Central memory CD8-positive, alpha-beta T cell (primary cell): ENCODE results near the gene ESAM.

Source experiments
- ATAC-seq: fragments of 150-1000 bp; cut with Tn5 transposase; replicated peaks from 2 replicates; pipeline ENCODE4 v1.10.0; 2022; ENCODE audit warnings: mild to moderate bottlenecking, moderate FRiP score, moderate number of reproducible peaks; ENCODE audit not compliant: poor library complexity, severe bottlenecking; ENCODE audit errors: extremely low read depth
- DNase-seq, 2 donors: peaks; one replicate each; pipeline ENCODE4 v3.0.0; 2021; ENCODE audit warnings: low spot score in 2 of 2
- H3K27ac Mint-ChIP-seq: one replicate; pipeline ENCODE4 v1.8.0; 2022; ENCODE audit warnings: low read depth, mild to moderate bottlenecking, moderate library complexity, mixed read lengths
- H3K27me3 Mint-ChIP-seq: one replicate; pipeline ENCODE4 v1.8.0; 2022; ENCODE audit warnings: mixed read lengths
- H3K36me3 Mint-ChIP-seq: one replicate; pipeline ENCODE4 v1.8.0; 2022; ENCODE audit warnings: mild to moderate bottlenecking, moderate library complexity, mixed read lengths; ENCODE audit not compliant: insufficient read depth
- H3K4me1 Mint-ChIP-seq: one replicate; pipeline ENCODE4 v1.8.0; 2022; ENCODE audit warnings: mixed read lengths
- H3K4me3 Mint-ChIP-seq: one replicate; pipeline ENCODE4 v1.8.0; 2022; ENCODE audit warnings: mild to moderate bottlenecking, moderate library complexity, mixed read lengths
- H3K9me3 Mint-ChIP-seq: one replicate; pipeline ENCODE4 v1.8.0; 2022; ENCODE audit warnings: mixed read lengths

ESAM gene

GRCh38 chr11:124754309-124754708 is 7.8 kb downstream of the ESAM start:
- H3K4me3 Mint-ChIP-seq, result no peak overlapping the region
- H3K4me1 Mint-ChIP-seq, result no peaks in the 10 kb centered on the region
- no peak overlapping the region for H3K27ac Mint-ChIP-seq
- ATAC-seq, result no peak
- peaks cover 55% of the 10 kb centered on the region for H3K27me3 Mint-ChIP-seq
- no peaks in the 10 kb centered on the region for H3K9me3 Mint-ChIP-seq
- H3K36me3 Mint-ChIP-seq, result peaks cover 2% of the 10 kb centered on the region
- DNase-seq, result no peak

GRCh38 chr11:124753624-124754023 is 8.5 kb downstream of the ESAM start:
- H3K27me3 Mint-ChIP-seq, result peaks cover 48% of the 10 kb centered on the region
- no peak overlapping the region for H3K4me3 Mint-ChIP-seq
- no peak overlapping the region for H3K27ac Mint-ChIP-seq
- DNase-seq, result no peak
- H3K9me3 Mint-ChIP-seq, result no peaks in the 10 kb centered on the region
- no peak for ATAC-seq
- no peaks in the 10 kb centered on the region for H3K4me1 Mint-ChIP-seq
- peaks cover 2% of the 10 kb centered on the region for H3K36me3 Mint-ChIP-seq

- H3K27me3 Mint-ChIP-seq, result peaks cover 44% of the 10 kb centered on the region
- DNase-seq (no peak), ATAC-seq (no peak)
- no peaks in the 10 kb centered on the region for H3K4me1 Mint-ChIP-seq
- no peaks in the 10 kb centered on the region for H3K9me3 Mint-ChIP-seq
- no peak overlapping the region for H3K4me3 Mint-ChIP-seq
- peaks cover 2% of the 10 kb centered on the region for H3K36me3 Mint-ChIP-seq
- no peak overlapping the region for H3K27ac Mint-ChIP-seq
These were observed 8.9 kb downstream of the ESAM start for GRCh38 chr11:124753205-124753604.

GRCh38 chr11:124752471-124753102 is 9.5 kb downstream of the ESAM start:
- H3K4me3 Mint-ChIP-seq, result no peak overlapping the region
- no peak for DNase-seq
- ATAC-seq, result no peak
- peaks cover 2% of the 10 kb centered on the region for H3K36me3 Mint-ChIP-seq
- no peak overlapping the region for H3K27ac Mint-ChIP-seq
- H3K9me3 Mint-ChIP-seq, result no peaks in the 10 kb centered on the region
- no peaks in the 10 kb centered on the region for H3K4me1 Mint-ChIP-seq
- H3K27me3 Mint-ChIP-seq, result peaks cover 38% of the 10 kb centered on the region

- Mint-ChIP-seq H3K4me1 (no peaks in the 10 kb centered on the region), H3K27me3 (peaks cover 31% of the 10 kb centered on the region), H3K9me3 (no peaks in the 10 kb centered on the region), H3K4me3 (no peak within 1 kb of the TSS), H3K27ac (no peak within 1 kb of the TSS), H3K36me3 (peaks cover 4% of the 10 kb centered on the region)
- ATAC-seq, result no peak
- DNase-seq, result no peak
These were observed 10.2 kb downstream of the ESAM start, which contains the start of gene VSIG2 for GRCh38 chr11:124751741-124752470. Gene VSIG2 (minus strand): TSS chr11:124752255. CDS start chr11:124752137, 118 bp downstream.

- no peak for ATAC-seq
These were observed 10.7 kb downstream of the ESAM start for GRCh38 chr11:124751391-124751740.

GRCh38 chr11:124749912-124750311 is 12.2 kb downstream of the ESAM start:
- H3K9me3 Mint-ChIP-seq, result no peaks in the 10 kb centered on the region
- peaks cover 18% of the 10 kb centered on the region for H3K27me3 Mint-ChIP-seq
- no peak overlapping the region for H3K27ac Mint-ChIP-seq
- H3K4me3 Mint-ChIP-seq, result no peak overlapping the region
- ATAC-seq (no peak), DNase-seq (no peak)
- H3K36me3 Mint-ChIP-seq, result peaks cover 6% of the 10 kb centered on the region
- peaks cover 6% of the 10 kb centered on the region for H3K4me1 Mint-ChIP-seq

More at GRCh38 chr11:124751391-124751740, 10.7 kb downstream of the ESAM start:
- Mint-ChIP-seq H3K9me3 (no peaks in the 10 kb centered on the region), H3K27ac (no peak overlapping the region), H3K36me3 (peaks cover 7% of the 10 kb centered on the region), H3K4me3 (no peak overlapping the region), H3K27me3 (peaks cover 25% of the 10 kb centered on the region), H3K4me1 (peaks cover 4% of the 10 kb centered on the region)
- DNase-seq, result no peak

- Mint-ChIP-seq H3K27me3 (peaks cover 9% of the 10 kb centered on the region), H3K4me1 (peaks cover 6% of the 10 kb centered on the region), H3K27ac (no peak overlapping the region), H3K36me3 (peaks cover 6% of the 10 kb centered on the region), H3K9me3 (no peaks in the 10 kb centered on the region), H3K4me3 (peak overlapping the region; percentile 29)
- no peak for ATAC-seq
- DNase-seq, result no peak
These were observed 13.4 kb downstream of the ESAM start for GRCh38 chr11:124748481-124749343.

- ATAC-seq, result no peak
- Mint-ChIP-seq H3K4me1 (peaks cover 6% of the 10 kb centered on the region), H3K27me3 (peaks cover 9% of the 10 kb centered on the region), H3K9me3 (no peaks in the 10 kb centered on the region), H3K4me3 (peak overlapping the region; percentile 29), H3K27ac (no peak overlapping the region), H3K36me3 (peaks cover 6% of the 10 kb centered on the region)
- DNase-seq, result no peak
These were observed 14.0 kb downstream of the ESAM start for GRCh38 chr11:124748100-124748418.

- peaks cover 9% of the 10 kb centered on the region for H3K27me3 Mint-ChIP-seq
- H3K4me3 Mint-ChIP-seq, result peak overlapping the region; percentile 91
- H3K27ac Mint-ChIP-seq, result no peak overlapping the region
- H3K36me3 Mint-ChIP-seq, result peaks cover 6% of the 10 kb centered on the region
- no peaks in the 10 kb centered on the region for H3K9me3 Mint-ChIP-seq
- DNase-seq (no peak), ATAC-seq (no peak)
- peaks cover 6% of the 10 kb centered on the region for H3K4me1 Mint-ChIP-seq
These were observed 14.5 kb downstream of the ESAM start for GRCh38 chr11:124747406-124748099.

GRCh38 chr11:124746621-124747243 is 15.4 kb downstream of the ESAM start:
- ATAC-seq (peak; percentile 91), DNase-seq (peak; percentile 67 to 70)
- Mint-ChIP-seq H3K9me3 (no peaks in the 10 kb centered on the region), H3K27me3 (peaks cover 15% of the 10 kb centered on the region), H3K36me3 (peaks cover 6% of the 10 kb centered on the region), H3K4me3 (peak overlapping the region; percentile 91), H3K27ac (peak overlapping the region; percentile 41), H3K4me1 (peaks cover 6% of the 10 kb centered on the region)
